Measurements from ENCODE around the gene LSM4.

- TF ChIP-seq ZNF274 (IDR thresholded peaks at IDR 0.05; ENCODE audit: low read depth, low read length) (no peak), YY1 (IDR thresholded peaks at IDR 0.05; ENCODE audit: insufficient read depth, insufficient read length) (no peak)
Measured at GRCh38 chr19:18336121-18336520, 13.2 kb upstream of the LSM4 start.
